NCI-H82 treated with DMSO at 0.1 percent for 48 hours (cell line): ENCODE measurements around the gene COP1.

Source experiments
- DNase-seq: peaks from one replicate; lab custom pipeline; 2025; ENCODE audit not compliant: unreplicated experiment; lab: John Stamatoyannopoulos, UW

COP1 gene

DNA sequence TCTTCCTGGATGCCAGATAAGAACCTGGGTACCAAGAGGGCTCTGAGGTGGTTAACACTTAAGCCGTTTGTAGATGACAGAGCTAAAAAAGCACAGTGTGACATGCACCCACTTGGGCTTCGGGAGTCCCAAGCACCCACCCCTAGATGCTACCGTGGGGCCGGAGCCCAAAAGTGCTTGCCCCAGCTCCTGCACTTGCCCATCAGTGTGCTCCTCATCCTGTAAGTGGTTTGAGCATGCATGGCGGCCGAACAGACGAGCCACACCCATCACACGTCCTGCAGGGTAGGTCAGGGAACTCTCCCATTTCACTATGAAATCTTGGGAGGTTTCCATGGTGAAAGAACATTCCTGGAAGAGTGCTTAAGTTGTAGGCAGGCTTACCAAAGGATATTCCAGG, 304.8 kb downstream of the COP1 start:
- no peak for DNase-seq

DNA sequence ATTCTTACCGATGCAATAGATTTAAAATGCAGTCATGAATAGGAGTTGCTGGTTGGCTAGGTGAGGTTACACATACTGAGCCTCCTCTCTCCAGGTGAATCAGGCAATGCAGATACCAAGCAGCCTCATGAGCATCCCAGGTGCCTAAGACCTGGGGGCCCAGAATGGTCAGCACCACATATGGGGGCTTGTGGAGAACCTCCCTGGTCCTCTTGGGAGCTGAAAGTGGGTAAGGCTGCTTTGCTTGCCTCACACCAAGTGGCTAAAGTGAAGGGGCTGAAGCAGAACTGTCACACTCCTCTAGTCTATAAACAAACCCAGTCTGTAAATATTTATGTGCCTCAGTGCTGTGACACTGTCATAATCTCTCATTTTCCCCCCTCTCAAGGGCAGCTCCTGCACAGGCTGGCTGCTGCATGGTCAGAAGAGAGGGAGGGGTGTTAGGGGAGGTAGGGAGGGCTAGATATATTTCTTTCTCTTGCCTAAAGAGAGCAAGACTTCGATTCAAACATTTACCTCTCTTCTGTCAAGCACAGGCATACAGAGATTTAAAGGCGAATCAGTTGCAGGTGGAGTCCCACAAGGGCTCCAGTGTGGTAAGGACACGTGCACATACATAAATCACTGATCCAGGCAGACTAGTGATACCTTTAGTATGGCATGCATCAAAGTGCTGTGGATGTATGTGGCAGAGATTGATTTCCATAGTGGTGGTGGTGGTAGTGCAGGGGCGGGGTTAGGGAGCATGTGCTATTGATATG, 305.8 kb downstream of the COP1 start:
- no peak for DNase-seq

DNA sequence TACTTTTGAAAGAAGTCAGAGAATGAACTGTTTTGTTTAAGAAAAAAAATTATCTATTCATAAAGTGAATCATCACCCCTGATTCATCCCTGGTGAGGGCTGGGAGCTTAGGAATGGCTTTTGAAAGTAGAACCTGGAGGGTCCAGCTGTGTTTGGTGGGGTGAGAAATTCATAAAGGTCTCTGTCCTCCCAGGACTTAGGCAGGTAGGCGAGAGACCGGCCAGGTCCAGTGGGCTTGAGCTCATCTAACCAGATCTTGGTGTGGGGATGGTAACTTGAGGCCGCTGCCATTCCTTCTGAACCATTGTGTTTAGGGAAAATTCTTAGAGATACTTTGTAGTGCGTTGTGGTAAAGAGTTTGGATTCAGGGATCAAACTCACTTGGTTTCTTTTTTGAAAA, 306.9 kb downstream of the COP1 start:
- DNase-seq: no peak

DNA sequence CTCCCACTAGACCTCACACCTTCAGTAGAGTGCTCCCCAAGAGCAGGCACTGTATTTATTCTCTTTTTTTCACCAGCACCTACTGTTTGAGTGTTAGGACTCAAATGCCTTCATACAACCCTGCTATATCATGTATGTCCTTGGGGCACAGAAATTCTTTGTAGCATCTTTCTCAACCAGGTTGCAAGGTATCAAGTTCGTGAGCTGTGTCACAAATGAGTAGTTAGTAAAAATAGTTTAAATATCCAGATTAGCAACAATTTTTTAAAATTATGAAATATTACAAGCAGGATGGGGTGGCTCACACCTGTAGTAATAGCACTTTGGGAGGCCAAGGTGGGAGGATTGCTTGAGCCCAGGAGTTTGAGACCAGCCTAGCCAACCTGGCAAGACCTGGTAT, 311.1 kb downstream of the COP1 start:
- no peak for DNase-seq
